Muscle layer of colon (tissue), 2 donors: ENCODE measurements around the gene PMVK.
"Not testable (repeated sequence)": the region's sequence is repeated elsewhere in the genome, so short reads cannot be mapped to it uniquely, and the experiment has no call there.

Experiments used
- H3K27ac ChIP-seq: one replicate; pipeline ENCODE4 v1.7.0; 2013; ENCODE audit warnings: low read depth, mild to moderate bottlenecking, low read length, moderate library complexity
- H3K27me3 ChIP-seq, 2 donors: one replicate each; pipeline ENCODE4 v1.7.0; 2013; ENCODE audit warnings: low read length in 2 of 2, mild to moderate bottlenecking in 2 of 2; ENCODE audit not compliant: insufficient read depth in 2 of 2, control insufficient read depth in 1 of 2
- H3K36me3 ChIP-seq: one replicate; pipeline ENCODE4 v1.7.0; 2013; ENCODE audit warnings: mild to moderate bottlenecking, low read length; ENCODE audit not compliant: insufficient read depth
- H3K4me1 ChIP-seq: one replicate; pipeline ENCODE4 v1.7.0; 2013; ENCODE audit warnings: mild to moderate bottlenecking, low read length; ENCODE audit not compliant: insufficient read depth
- H3K4me3 ChIP-seq, 2 donors: one replicate each; pipeline ENCODE4 v1.7.0; 2013; ENCODE audit warnings: low read length in 2 of 2, low read depth in 1 of 2, mild to moderate bottlenecking in 1 of 2, moderate library complexity in 1 of 2
- H3K9ac ChIP-seq: one replicate; pipeline ENCODE4 v1.7.0; 2013; ENCODE audit warnings: low read length
- H3K9me3 ChIP-seq: one replicate; pipeline ENCODE4 v1.7.0; 2013; ENCODE audit warnings: mild to moderate bottlenecking, low read length
- donor health status: abdominal sarcoma.
- donor health status: Adenocarcinoma of cecum.

The PMVK gene

DNA sequence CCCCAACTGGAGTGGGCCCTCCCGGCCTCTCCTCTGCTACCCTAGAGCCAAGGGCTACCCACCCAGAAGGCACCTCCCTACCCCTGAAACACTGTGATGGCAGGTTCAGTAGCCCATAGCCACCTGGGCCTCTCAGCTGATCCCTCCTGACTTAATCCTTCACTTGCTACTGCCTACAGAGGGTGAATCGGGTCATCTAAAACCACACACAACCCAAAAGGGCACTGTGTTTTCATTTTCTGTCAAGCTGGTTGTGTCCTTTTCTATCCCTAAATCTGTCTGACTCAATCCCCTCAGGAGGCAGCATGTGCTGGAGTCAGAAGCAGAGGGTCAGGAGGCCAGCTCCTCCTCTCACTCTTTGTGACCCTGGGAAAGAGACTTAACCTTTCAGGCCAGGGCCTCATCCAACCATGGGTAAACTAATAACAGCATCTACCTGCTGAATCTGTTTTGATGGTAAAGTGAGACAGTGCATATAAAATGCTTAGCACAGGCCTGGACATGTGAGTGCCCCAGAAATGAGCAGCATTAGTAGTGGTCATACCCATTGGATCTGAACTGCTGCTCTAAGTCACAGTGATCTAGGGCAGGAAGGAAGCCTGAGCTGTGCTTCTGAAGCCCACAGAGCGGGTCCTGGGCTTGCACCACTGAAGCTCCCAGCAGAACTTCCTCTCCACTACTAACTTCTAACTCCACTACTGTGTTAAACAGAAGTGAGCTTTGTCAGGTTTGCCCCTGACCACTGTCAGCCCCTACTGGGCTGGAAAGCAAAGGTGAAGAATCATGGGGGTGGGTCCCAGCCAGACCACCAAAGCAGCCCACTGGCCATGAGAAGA, 11.0 kb downstream of the PMVK start:
- H3K36me3 ChIP-seq: peaks cover 67% of the 10 kb centered on the region
- H3K4me3 ChIP-seq: no peak overlapping the region
- H3K27me3 ChIP-seq: no peaks in the 10 kb centered on the region
- no peaks in the 10 kb centered on the region for H3K9me3 ChIP-seq
- H3K9ac ChIP-seq: no peak overlapping the region
- no peak overlapping the region for H3K27ac ChIP-seq
- H3K4me1 ChIP-seq: no peaks in the 10 kb centered on the region

- no peaks in the 10 kb centered on the region for H3K4me1 ChIP-seq
- H3K36me3 ChIP-seq: peaks cover 57% of the 10 kb centered on the region
- H3K4me3 ChIP-seq: no peak overlapping the region
- H3K9me3 ChIP-seq: no peaks in the 10 kb centered on the region
- no peaks in the 10 kb centered on the region for H3K27me3 ChIP-seq
- no peak overlapping the region for H3K9ac ChIP-seq
- H3K27ac ChIP-seq: no peak overlapping the region
Measured at GRCh38 chr1:154923695-154924094, 12.8 kb downstream of the PMVK start.

GRCh38 chr1:154913273-154913672, 23.2 kb downstream of the PMVK start:
- Histone ChIP-seq H3K4me1 (peaks cover 5% of the 10 kb centered on the region), H3K4me3 (no peak overlapping the region), H3K9me3 (no peaks in the 10 kb centered on the region), H3K27ac (no peak overlapping the region), H3K36me3 (no peaks in the 10 kb centered on the region), H3K9ac (no peak overlapping the region), H3K27me3 (no peaks in the 10 kb centered on the region)

- Histone ChIP-seq H3K27ac (no peak overlapping the region), H3K4me3 (no peak overlapping the region), H3K36me3 (no peaks in the 10 kb centered on the region)
Measured at GRCh38 chr1:154912755-154913154, 23.8 kb downstream of the PMVK start.

GRCh38 chr1:154911691-154912550, 24.6 kb downstream of the PMVK start:
- H3K9me3 ChIP-seq: no peaks in the 10 kb centered on the region
- no peaks in the 10 kb centered on the region for H3K27me3 ChIP-seq
- no peaks in the 10 kb centered on the region for H3K36me3 ChIP-seq
- H3K27ac ChIP-seq: no peak overlapping the region
- H3K4me3 ChIP-seq: no peak overlapping the region
- H3K9ac ChIP-seq: no peak overlapping the region
- peaks cover 5% of the 10 kb centered on the region for H3K4me1 ChIP-seq

More at GRCh38 chr1:154912755-154913154, 23.8 kb downstream of the PMVK start:
- H3K4me1 ChIP-seq: peaks cover 5% of the 10 kb centered on the region
- no peak overlapping the region for H3K9ac ChIP-seq
- H3K9me3 ChIP-seq: no peaks in the 10 kb centered on the region
- no peaks in the 10 kb centered on the region for H3K27me3 ChIP-seq

DNA sequence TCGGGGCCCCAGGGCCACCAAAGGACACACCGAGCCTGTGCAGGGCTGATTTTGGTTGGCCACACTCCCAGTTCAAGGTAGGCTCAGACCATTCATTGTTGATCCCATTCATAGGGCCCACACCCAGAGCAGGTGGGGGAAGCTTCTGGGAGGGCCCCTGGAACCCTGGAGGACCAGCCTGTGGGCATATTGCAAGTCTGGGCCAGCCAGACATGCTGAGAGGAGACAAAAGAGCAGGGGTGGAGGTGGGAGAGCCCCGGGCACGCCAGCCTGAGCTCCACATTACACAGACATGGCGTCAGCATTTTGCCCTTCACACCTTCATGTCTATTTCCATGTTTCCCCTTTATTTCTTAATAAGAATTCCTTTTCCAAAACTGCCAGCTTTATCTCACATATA, 25.7 kb downstream of the PMVK start:
- Histone ChIP-seq H3K4me1 (peaks cover 5% of the 10 kb centered on the region), H3K36me3 (no peaks in the 10 kb centered on the region), H3K27me3 (no peaks in the 10 kb centered on the region), H3K9me3 (no peaks in the 10 kb centered on the region), H3K27ac (no peak overlapping the region), H3K4me3 (no peak overlapping the region), H3K9ac (no peak overlapping the region)

DNA sequence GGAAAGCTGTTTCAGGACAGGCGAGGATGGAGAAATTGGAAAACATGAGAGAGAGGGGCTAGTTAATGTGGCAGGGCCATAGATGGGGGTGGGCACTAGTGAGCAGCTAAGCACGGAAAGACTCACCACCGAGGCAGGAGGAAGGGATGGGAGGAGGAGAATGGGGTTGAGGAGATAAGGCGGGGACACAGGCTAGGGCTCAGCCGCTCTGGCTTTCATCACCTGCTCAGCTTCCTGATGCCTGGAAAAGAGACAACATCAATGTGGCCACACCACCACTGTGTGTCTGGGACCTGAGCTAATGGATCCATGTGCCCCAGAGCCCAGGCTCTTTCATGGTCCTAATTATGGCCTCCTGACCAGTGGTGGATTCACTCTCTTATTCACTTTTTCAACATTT, 27.6 kb downstream of the PMVK start:
- H3K4me1 ChIP-seq: peaks cover 5% of the 10 kb centered on the region
- H3K27me3 ChIP-seq: no peaks in the 10 kb centered on the region
- H3K36me3 ChIP-seq: no peaks in the 10 kb centered on the region
- no peak overlapping the region for H3K27ac ChIP-seq
- H3K4me3 ChIP-seq: no peak overlapping the region
- H3K9ac ChIP-seq: no peak overlapping the region
- H3K9me3 ChIP-seq: no peaks in the 10 kb centered on the region

GRCh38 chr1:154908129-154908528, 28.4 kb downstream of the PMVK start:
- not testable (repeated sequence) for H3K9me3 ChIP-seq, H3K27me3 ChIP-seq, H3K4me3 ChIP-seq, H3K9ac ChIP-seq, H3K36me3 ChIP-seq, H3K27ac ChIP-seq, H3K4me1 ChIP-seq

- H3K27ac ChIP-seq: no peak overlapping the region
Measured at GRCh38 chr1:154906621-154907081, 29.9 kb downstream of the PMVK start.

DNA sequence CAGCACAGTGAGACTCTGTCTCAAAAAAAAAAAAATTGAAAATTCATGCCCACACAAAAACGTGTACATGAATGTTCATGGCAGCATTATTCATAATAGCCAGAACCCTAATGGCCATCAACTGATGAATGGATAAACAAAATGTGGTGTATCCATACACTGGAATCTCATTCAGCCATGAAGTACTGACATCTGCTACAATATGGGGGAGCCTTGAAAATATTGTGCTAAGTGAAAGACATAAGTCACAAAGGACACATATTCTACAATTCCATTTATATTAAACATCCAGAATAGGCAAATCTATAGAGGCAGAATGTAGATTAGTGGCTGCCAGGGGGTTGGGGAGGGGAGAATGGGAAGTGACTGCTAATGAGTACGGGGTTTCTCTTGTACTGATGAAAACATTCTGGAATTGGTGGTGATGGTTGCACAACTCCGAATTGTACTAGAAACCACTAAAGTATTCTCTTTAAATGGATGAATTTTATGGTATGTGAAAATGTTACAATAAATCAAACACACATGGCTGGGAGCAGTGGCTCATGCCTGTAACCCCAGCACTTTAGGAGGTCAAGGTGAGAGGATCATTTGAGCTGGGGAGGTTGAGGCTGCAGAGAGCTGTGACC, 33.5 kb downstream of the PMVK start:
- Histone ChIP-seq H3K27me3 (no peaks in the 10 kb centered on the region), H3K9ac (no peak overlapping the region), H3K27ac (no peak overlapping the region)

More at GRCh38 chr1:154906621-154907081, 29.9 kb downstream of the PMVK start:
- Histone ChIP-seq H3K36me3 (no peaks in the 10 kb centered on the region), H3K9ac (no peak overlapping the region), H3K4me1 (peaks cover under 1% of the 10 kb centered on the region), H3K9me3 (no peaks in the 10 kb centered on the region), H3K27me3 (no peaks in the 10 kb centered on the region), H3K4me3 (no peak overlapping the region)

DNA sequence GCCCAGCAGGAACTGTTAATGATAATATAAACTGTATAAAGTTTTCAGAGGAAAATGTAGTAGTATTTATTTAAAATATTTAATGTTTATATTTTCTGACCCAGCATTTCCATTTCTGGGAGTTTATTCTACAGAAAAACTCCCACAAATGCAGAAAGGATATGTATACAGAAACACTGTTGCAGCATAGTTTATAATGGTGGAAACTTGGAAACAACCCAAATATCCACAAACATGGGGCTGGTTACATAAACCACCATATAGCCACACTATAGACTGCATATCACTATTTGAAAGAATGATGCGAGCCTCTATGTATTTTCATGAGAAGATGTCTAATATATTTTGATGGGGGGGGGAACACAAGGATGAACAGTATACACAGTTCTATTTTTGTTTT, 34.9 kb downstream of the PMVK start:
- Histone ChIP-seq H3K27me3 (no peaks in the 10 kb centered on the region), H3K4me3 (no peak overlapping the region), H3K9ac (no peak overlapping the region), H3K27ac (no peak overlapping the region), H3K9me3 (no peaks in the 10 kb centered on the region), H3K4me1 (no peaks in the 10 kb centered on the region), H3K36me3 (no peaks in the 10 kb centered on the region)

More for the DNA sequence above, 33.5 kb downstream of the PMVK start:
- Histone ChIP-seq H3K4me3 (no peak overlapping the region), H3K36me3 (no peaks in the 10 kb centered on the region), H3K4me1 (no peaks in the 10 kb centered on the region), H3K9me3 (no peaks in the 10 kb centered on the region)
